Left lobe of liver (tissue), 2 donors: ENCODE results near the gene SGCD. TPM values are rescaled to one million over a fixed set of nuclear protein-coding genes. Genes with fewer than 3 reads are reported as not detected.

Experiments used
- ATAC-seq: fragments of 200-7000 bp; cut with Tn5 transposase; one replicate; pipeline ENCODE4 v1.9.1; 2020; ENCODE audit warnings: mild to moderate bottlenecking, moderate library complexity
- DNase-seq: peaks from one replicate; pipeline ENCODE4 v3.0.0-alpha.2; 2020; ENCODE audit warnings: low spot score
- total RNA-seq: library from RNA; stranded (reverse); gene quantifications from one replicate; pipeline ENCODE4 v1.2.1, GENCODE V29; 2021
- donor health status: DM: no; HTN: no; CAD: no; lungs with moderate emphysema.
- donor health status: DM: no; HTN: yes; CAD: no.

Gene SGCD
- total RNA-seq: 0.28 TPM

DNA sequence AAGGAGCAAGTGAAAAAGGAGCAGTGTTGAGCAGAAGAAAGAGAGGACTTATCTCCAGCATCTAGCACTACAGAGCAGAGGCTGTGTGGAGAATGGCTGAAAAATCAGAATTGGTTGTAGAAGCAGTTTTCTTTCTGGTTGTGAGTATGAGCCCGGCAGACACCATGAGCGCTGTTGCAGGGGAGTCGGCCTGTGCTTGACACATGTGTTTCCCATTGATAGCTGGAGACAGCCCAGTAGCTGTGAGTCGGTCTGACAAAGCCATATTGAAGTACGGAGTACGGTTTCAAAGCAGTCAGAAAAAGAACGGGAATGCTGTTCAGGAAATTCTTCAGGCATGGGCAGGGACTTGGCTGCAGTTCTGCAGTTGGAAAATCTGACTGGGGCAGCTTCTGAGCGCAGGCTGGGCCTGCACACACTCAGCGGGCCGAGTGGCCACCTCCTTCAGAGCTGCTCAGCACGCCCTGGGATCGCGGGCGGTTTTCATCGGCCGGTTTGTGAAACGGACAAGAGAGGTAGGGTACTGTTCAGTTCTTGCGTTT is at the start of gene SGCD:
TSS of gene SGCD (plus strand) at position 447 of the 542 bp plus-strand sequence.
- peak; percentile 79 for ATAC-seq

DNA sequence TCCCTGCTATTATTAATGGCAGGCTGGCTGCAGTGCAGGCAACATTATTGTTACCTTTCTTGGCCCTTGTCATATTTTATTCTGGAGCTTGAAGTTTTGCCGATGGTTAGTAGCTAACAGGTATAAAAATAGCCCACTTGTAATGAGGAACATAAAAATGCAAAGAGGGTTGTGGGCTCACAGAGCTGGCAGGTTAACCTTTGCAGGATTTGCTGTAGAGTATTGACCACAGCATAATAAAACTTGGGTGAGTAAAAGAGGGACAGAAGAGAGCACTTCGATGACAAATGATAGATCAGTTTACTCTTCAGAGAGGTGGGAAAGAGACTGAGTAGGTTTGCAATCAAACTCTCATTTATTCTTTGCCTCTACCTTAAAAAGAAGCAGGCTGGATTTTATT is 49.7 kb upstream of the SGCD start:
- no peak for DNase-seq
- ATAC-seq: no peak

More for the DNA sequence above, at the start of gene SGCD:
- DNase-seq: peak; percentile 47

GRCh38 chr5:156295431-156295830 is 31.5 kb upstream of the SGCD start:
- ATAC-seq: no peak
- no peak for DNase-seq

- DNase-seq (no peak), ATAC-seq (no peak)
These were observed 16.8 kb upstream of the SGCD start for GRCh38 chr5:156310115-156310514.

DNA sequence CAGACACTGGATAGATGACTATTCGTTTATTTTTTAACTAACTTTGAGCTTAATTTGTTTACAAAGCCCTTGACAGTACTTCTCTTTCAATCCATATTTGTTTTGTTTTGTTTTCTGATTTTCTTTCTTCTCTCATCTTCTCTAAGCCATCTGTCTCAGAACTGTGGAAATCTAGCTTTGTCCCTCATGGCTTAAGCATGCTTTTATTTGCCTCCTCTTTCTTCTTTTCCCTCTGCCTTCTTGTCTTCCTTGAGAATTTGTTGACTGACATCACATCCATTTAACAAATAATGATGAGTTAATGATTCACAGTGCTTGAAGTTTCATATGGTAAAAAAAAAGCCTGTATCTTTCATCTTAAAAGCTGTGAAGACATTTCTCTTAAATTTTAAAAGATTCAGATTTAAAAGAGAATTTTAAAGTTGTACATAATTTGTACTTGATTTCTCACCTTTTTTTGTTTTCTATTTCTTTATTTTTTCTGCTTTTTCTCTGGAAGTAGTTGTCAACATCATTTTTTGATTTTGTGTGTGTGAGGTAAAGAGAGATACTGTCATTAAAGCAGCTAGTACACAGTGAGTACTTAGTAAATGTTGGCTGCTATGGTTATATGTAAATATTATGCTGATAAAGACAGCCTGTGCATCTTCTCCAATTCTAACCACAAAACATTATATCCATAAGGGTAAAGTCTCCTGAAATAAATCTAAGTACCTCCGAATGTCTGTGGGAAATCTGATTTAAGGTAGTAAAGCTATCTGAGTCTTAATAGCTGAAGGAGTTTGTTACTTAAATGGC is 13.9 kb upstream of the SGCD start:
- DNase-seq (no peak), ATAC-seq (no peak)

DNA sequence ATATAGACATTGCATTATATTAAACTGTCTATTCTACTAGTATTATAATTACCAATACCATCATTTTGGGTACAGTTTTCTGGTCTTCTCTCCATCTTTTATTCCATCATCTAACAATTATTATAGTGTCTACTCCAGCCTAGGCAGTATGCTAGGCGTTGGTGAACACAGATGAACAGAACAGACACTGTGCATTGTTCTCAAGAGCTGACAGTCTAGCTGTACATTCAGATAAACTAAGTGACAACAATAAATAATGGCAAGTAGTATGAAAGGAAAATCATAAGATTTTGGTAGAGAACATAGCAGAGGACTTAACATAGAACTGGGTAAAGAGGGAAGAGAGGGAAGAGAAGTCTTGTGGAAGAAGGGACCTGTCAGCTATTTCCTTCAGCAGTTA is 12.5 kb upstream of the SGCD start:
- DNase-seq: no peak
- ATAC-seq: no peak

DNA sequence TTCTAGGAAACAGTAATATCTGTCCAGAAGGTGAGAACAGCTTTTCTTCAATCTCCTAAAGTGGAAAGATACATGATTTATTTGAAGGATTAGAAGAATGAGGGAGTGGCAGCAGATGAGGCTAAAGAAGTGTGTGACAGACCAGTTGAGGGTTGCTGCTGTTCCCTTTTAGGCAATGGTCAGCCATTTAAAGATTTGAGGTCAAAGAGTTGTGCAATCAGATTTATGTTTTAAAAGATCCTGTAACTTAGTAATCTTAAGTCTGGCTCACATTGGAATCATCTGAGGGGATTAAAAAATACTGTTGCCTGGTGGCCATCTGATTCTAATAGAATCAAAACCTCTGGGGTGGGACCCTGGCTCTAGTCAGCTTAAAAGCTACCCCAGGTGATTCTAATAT is 4.3 kb upstream of the SGCD start:
- ATAC-seq: no peak
- no peak for DNase-seq

DNA sequence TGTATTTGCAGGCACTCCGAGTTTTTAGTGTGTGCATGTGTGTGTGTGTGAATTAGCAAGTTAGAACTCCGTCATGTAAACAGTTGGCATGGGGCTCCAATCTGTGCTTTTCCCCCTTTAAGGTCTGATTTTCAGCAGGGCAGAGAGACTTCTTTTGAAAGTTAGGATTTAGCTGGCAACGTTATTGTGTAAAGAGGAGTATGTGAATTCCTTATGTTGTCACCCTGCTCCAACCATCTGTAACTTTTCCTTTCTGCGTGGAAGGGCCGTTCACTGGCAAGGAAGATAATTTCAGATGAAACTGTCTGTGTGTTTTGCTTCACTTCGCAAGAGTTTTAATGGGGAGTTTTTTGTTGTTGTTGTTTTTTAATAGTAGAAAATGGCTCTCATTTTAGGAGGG is 332 bp downstream of the SGCD start:
- DNase-seq (no peak), ATAC-seq (peak; percentile 10)

DNA sequence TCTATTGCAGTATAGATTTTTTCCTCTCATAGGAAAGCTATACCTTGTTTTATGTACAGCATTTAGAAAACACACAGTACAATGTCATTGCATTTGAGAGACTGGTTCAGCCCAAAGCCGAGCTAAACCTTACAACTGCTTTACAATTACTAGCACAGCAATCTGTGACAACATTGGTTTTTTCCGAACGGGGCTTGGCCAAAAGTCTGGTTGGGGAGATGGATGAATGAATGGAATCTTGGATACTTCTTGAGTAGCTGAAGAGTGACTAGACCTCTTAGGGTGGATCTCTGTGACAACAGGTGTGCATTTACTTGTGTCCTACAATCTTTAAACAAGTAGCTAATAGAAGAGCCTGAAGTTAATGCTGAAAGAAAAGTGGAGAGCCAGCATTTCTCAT is 1.2 kb downstream of the SGCD start:
- DNase-seq (no peak), ATAC-seq (no peak)

DNA sequence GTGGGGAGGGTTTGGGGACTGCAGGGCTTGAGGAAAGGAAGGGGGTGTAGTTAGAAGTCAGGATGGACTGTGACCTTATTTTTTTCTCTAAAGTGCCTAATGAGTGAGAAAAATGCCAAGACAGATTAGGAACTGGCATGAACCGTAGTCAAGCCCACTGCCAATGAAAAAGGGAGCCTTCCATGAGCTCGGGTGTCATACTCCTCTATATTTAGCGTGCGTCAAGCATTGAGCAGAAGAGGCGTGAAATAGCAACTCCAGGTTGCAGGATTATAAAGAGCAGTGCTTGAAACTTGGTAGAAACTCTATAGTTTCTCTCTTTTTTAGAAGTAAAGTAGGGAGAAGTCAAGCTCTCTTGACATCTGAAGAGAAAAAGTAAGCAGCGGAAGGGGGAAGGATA is 1.8 kb downstream of the SGCD start:
- DNase-seq: no peak
- ATAC-seq: no peak

GRCh38 chr5:156329171-156329611 is 2.2 kb downstream of the SGCD start:
- no peak for DNase-seq
- ATAC-seq: peak; percentile 34

DNA sequence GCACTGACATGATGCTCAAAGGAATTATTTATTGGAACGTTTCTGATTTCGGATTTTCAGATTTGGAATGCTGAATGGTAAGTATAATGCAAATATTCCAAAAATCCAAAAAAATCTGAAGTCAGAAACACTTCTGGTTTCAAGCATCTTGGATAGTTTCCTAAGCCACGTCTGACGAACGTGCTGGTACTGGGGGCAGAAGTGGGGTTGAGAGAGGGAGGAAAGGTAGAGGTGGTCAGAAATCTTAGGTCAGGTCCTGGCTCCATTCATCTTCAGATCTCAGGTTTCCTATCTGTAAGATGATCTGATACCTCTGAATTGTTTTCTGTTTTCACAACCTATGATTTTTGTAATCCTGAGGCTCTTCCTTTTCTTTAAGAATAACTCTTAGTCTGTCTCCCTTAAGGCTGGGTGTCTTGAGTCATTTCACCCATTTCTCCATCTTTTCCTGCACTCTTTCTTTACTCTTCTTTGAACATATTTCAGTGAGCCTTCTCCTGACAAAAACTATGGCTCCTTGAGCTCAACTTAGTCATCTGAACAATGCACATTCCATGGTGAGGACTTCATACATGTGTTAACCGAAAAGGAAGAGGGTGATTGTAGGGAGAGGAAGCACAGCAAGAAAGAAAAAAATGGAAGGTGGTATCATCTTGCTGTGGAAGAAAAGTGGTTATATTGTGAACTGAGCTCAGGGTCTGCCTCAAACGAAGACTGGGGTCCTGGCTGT is 3.3 kb downstream of the SGCD start:
- DNase-seq: no peak
- no peak for ATAC-seq

DNA sequence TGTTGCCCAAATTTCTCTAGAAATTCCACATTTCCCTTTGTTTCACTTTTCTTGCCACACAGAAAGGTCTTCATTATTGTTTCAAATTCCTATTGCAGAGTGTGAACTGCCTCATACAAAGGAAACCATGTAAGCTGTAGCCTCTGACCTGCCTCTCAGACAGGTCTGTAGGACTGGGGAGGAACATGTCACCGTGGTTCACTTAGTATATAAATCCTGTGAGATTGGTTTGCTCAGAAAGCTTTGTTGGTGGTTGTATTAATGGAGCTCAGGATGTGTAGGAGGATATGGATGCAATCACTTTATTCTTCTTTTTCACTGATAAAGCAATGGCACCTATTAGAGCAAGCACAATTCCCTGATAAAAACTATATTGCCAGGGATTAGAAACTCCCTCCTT is 4.2 kb downstream of the SGCD start:
- ATAC-seq (no peak), DNase-seq (no peak)

GRCh38 chr5:156331845-156332244 is 4.9 kb downstream of the SGCD start:
- DNase-seq (no peak), ATAC-seq (peak; percentile 61)

DNA sequence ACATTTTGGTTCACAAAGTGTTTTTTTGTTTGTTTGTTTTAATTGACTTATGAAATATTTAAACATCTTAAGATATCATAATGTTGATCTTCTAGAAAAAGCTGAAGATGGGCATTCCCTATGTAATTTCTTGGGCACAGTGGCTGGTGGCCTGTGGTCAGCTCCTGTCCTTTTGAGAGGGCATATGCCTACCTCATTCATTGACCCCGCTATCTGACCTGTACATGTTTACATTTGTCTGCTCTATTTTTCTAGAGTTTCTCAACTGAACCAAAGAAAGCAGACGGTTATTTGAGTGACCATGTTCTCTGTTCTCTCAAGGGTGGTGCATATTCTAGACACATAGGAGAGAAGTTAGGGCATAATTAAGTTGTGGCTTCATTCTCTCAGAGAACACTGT is 5.3 kb downstream of the SGCD start:
- DNase-seq (no peak), ATAC-seq (peak; percentile 66)

DNA sequence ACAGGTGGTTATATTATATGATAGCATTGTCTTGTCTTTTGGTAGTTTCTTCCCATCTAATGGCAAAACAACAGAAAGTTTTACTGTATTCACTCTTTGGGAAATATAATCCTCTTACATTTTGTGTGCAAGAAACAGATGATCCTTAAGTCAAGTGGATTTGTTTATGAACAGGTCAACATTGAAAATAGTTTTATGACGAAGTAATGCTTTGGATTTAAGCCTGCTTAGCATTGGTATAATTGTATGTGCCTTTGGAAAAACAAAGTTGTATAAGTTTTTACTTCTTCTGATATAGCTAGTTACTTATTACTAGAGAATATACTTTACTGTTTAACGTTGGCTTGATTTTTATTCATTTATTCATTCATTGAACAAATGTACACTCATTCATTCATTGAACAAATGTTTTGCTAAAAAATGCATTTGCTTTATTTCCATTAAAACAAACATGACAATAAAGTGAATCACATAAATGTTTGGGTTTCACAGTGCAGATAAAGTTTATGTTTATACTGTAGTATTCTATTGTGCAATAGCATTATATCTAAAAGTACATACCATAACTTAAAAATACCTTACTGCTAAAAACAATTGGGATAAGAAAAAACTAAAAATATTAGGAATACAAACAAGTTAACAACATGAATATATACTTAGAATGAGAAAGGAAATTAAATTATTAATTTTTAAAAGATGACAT is 12.3 kb downstream of the SGCD start:
- ATAC-seq (no peak), DNase-seq (no peak)

DNA sequence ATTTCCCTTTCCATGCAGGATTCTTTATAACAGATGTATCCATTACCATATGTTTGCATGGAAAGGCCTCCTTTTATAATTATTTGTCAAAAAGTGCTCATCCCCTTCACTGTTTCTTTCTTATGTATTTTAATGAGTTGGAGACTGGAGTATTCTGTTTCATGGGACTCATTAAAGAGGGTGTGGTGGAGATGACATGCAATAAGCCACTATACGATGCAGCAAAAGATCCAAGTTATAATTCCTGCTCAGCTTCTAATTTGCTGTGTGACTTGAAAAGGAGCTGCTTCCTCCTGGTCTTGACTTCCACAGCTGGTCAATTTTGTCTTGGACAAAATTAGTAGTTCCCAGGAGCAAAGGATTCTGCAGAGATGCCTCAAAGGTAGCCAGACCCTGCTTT is 13.9 kb downstream of the SGCD start:
- ATAC-seq: no peak
- DNase-seq: no peak

DNA sequence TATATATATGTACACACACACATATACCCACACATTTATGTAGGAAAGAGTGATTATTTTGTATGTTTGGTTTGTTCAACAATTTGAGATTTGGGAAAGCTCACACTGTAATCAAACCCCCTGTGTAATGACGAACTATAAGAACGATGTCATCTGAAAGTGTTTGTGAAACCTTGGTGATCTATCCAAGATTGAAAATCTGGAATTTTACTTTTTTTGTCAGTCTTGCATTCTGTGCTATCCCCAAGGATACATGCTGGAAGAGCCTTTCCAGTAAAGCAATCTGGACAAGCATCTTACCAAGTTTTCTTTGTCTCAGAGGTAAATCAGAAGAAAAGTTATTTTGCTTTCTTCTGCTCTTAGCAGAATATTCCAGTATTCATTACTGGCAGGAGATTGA is 23.3 kb downstream of the SGCD start:
- ATAC-seq (no peak), DNase-seq (no peak)

DNA sequence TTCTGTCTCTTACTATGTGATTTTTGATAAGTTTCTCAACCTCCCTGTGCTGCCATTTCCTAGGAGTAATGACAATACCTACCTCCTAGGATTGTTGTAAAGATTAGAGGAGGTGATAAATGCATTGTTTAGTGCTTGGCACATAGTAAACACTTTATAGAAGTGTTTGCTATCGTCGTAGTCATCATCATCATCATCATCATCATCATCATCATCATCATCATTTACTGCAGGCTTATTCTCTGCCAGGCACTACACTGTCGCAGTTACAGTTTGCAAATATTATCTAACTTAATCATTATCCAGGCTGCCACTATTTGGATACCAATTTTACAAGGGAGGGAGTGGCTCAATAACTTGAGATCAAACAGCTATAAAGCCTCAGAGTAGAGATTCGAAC is 24.5 kb downstream of the SGCD start:
- no peak for ATAC-seq
- no peak for DNase-seq

DNA sequence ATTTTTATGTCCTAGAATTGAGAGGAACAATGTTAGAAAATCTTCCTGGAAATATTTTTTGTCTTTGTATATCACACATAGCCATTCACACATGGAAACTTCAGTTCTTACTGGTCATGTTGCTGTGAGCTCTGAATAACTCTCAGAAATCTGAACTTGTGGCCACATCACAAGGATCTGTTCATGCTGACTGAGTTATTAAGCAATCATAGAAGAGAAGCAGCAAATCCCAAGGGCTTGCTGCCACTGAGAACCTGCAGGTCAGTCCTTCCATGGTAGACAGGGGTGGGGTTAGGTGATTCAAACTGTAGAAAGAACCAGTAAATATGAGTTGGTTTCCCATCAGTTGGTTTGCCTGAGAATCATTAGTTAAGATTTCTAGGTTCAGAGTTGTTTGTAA is 27.6 kb downstream of the SGCD start:
- DNase-seq (no peak), ATAC-seq (no peak)

- ATAC-seq (no peak), DNase-seq (no peak)
These were observed 29.3 kb downstream of the SGCD start for GRCh38 chr5:156356238-156356637.

- ATAC-seq: no peak
- DNase-seq: no peak
These were observed 32.5 kb downstream of the SGCD start for GRCh38 chr5:156359476-156359875.
